NB4 (cell line): ENCODE data around the gene STARD10.
A peak's percentile ranks its signal among the peaks of the same experiment; 100 is the strongest.

Experiments used
- DNase-seq: peaks from one replicate; pipeline ENCODE4 v3.0.0; 2010; ENCODE audit warnings: low read depth
- H3K4me3 ChIP-seq: one replicate; pipeline ENCODE4 v1.5.1; 2011; ENCODE audit warnings: mild to moderate bottlenecking, low read depth, low read length, moderate library complexity
- CTCF ChIP-seq: IDR thresholded peaks from one replicate; pipeline ENCODE4 v1.5.1; 2012; ENCODE audit warnings: low read depth, low read length
- MAX ChIP-seq: IDR thresholded peaks from 2 replicates; pipeline ENCODE4 v1.6.1; 2011; ENCODE audit warnings: low read depth, low read length
- MYC ChIP-seq: IDR thresholded peaks from 2 replicates; pipeline ENCODE4 v1.6.1; 2011; ENCODE audit warnings: low read depth, low read length
- POLR2A ChIP-seq: IDR thresholded peaks from 2 replicates; pipeline ENCODE4 v1.6.1; 2011; ENCODE audit warnings: mild to moderate bottlenecking; ENCODE audit not compliant: insufficient read length; ENCODE audit errors: extremely low read depth

Gene STARD10

GRCh38 chr11:72789493-72790131 lies 4.2 kb downstream of the STARD10 start:
- TF ChIP-seq MAX = no peak
- no peak for TF ChIP-seq POLR2A
- TF ChIP-seq CTCF = no peak
- no peak for TF ChIP-seq MYC
- no peak overlapping the region for H3K4me3 ChIP-seq
- DNase-seq = no peak

- no peak overlapping the region for H3K4me3 ChIP-seq
- TF ChIP-seq CTCF (no peak), MYC (no peak), POLR2A (no peak), MAX (no peak)
- no peak for DNase-seq
Measured at GRCh38 chr11:72788241-72788640, 5.6 kb downstream of the STARD10 start.

- DNase-seq = peak; percentile 78
- TF ChIP-seq CTCF = peak; percentile 20
- TF ChIP-seq POLR2A = no peak
- peak; percentile 29; the same call in 1 of the 2 replicates for TF ChIP-seq MAX
- no peak overlapping the region for H3K4me3 ChIP-seq
Measured at GRCh38 chr11:72787216-72788104, 6.4 kb downstream of the STARD10 start.

GRCh38 chr11:72786305-72787215 lies 7.3 kb downstream of the STARD10 start:
- no peak overlapping the region for H3K4me3 ChIP-seq
- TF ChIP-seq MYC (no peak), MAX (no peak), POLR2A (no peak), CTCF (no peak)
- no peak for DNase-seq

- TF ChIP-seq POLR2A = no peak
- no peak overlapping the region for H3K4me3 ChIP-seq
- no peak for DNase-seq
Measured at GRCh38 chr11:72784662-72785061, 9.2 kb downstream of the STARD10 start.
